Lower leg skin (tissue), 3 donors: ENCODE results near the gene CNPY1.

Experiments used
- CTCF ChIP-seq, 3 donors: fragments of 450-650 bp; IDR thresholded peaks; one replicate each; pipeline ENCODE4 v1.5.1; 2016; ENCODE audit warnings: antibody characterized with exemption in 3 of 3, mild to moderate bottlenecking in 3 of 3, moderate library complexity in 2 of 3
- POLR2A ChIP-seq, 2 donors: fragments of 450-650 bp; IDR thresholded peaks; one replicate each; pipeline ENCODE4 v1.6.1; 2016 to 2017; ENCODE audit warnings: antibody characterized with exemption in 2 of 2, mild to moderate bottlenecking in 1 of 2, moderate library complexity in 1 of 2

GRCh38 chr7:155526225-155526624, 20.1 kb downstream of the CNPY1 start:
- TF ChIP-seq CTCF (IDR thresholded peaks at IDR 0.05) (no peak), POLR2A (IDR thresholded peaks at IDR 0.05) (no peak)
